ENCODE results near the gene FARS2. TPM values are rescaled to one million over a fixed set of nuclear protein-coding genes. Genes with fewer than 3 reads are reported as not detected.
A peak's percentile ranks its signal among the peaks of the same experiment; 100 is the strongest.

Gene FARS2
- total and polyA plus RNA-seq, 9 of the 15 experiments (the other 6 are each of a cell fraction or from before 2014, with no cell fraction given): 16.5 to 62.2 (median 27.0) TPM

GRCh38 chr6:5270093-5270680 is 8.9 kb downstream of the FARS2 start (continued):
- TF ChIP-seq PTRF (tag; IDR thresholded peaks at IDR 0.05) (no peak), ELF1 (tag; IDR thresholded peaks at IDR 0.05) (peak; percentile 33; the same call in 1 of the 2 replicates), XRCC3 (IDR thresholded peaks at IDR 0.05) (no peak), TOE1 (IDR thresholded peaks at IDR 0.05; ENCODE audit: borderline replicate concordance) (no peak), TOE1 (CRISPR knock-in tag; IDR thresholded peaks at IDR 0.05; ENCODE audit: borderline replicate concordance, low read depth) (no peak), IFI16 (CRISPR knock-in tag; IDR thresholded peaks at IDR 0.05) (no peak), UBTF (IDR thresholded peaks at IDR 0.05; ENCODE audit: borderline replicate concordance in 1 of 2, low read depth in 2 of 2, low read length in 2 of 2) (0 out of 4 replicates have a peak, but pooled peaks of 1 of the 2 experiments have one; percentile 40), STAG1 (CRISPR knock-in tag; IDR thresholded peaks at IDR 0.05; ENCODE audit: borderline replicate concordance) (no peak), LEF1 (IDR thresholded peaks at IDR 0.05) (peak; percentile 62; the same call in 1 of the 2 replicates), HDAC6 (IDR thresholded peaks at IDR 0.05; ENCODE audit: low read depth, low read length) (no peak), ARID3B (CRISPR knock-in tag; IDR thresholded peaks at IDR 0.05; ENCODE audit: borderline replicate concordance) (no peak), CBFB (CRISPR knock-in tag; IDR thresholded peaks at IDR 0.05) (no peak), SMAD3 (CRISPR knock-in tag; conservative IDR thresholded peaks at IDR 0.05) (no peak), PML (IDR thresholded peaks at IDR 0.05; ENCODE audit: low read length) (peak; percentile 57; the same call in 1 of the 2 replicates), NEUROD1 (IDR thresholded peaks at IDR 0.05; ENCODE audit: borderline replicate concordance, low read depth, low read length, partially characterized antibody) (no peak), HDAC2 (IDR thresholded peaks at IDR 0.05) (peak; percentile 61), DEAF1 (CRISPR knock-in tag; IDR thresholded peaks at IDR 0.05) (no peak), MAFF (IDR thresholded peaks at IDR 0.05; ENCODE audit: low read length) (peak; percentile 23; the same call in 1 of the 2 replicates), ZNF24 (IDR thresholded peaks at IDR 0.05) (no peak), MCM7 (IDR thresholded peaks at IDR 0.05) (no peak), ESRRB (CRISPR knock-in tag; IDR thresholded peaks at IDR 0.05; ENCODE audit: borderline replicate concordance) (no peak), ZBTB7A (IDR thresholded peaks at IDR 0.05; ENCODE audit: borderline replicate concordance, control insufficient read depth, low read depth, low read length) (no peak), MXI1 (IDR thresholded peaks at IDR 0.05; ENCODE audit: low read depth, low read length) (peak; percentile 64; the same call in 1 of the 2 replicates)
- TF ChIP-seq, protein P1, sequence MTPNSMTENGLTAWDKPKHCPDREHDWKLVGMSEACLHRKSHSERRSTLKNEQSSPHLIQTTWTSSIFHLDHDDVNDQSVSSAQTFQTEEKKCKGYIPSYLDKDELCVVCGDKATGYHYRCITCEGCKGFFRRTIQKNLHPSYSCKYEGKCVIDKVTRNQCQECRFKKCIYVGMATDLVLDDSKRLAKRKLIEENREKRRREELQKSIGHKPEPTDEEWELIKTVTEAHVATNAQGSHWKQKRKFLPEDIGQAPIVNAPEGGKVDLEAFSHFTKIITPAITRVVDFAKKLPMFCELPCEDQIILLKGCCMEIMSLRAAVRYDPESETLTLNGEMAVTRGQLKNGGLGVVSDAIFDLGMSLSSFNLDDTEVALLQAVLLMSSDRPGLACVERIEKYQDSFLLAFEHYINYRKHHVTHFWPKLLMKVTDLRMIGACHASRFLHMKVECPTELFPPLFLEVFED (CRISPR knock-in tag; conservative IDR thresholded peaks at IDR 0.05): no peak
